Measurements from ENCODE around the gene MFGE8.

DNA sequence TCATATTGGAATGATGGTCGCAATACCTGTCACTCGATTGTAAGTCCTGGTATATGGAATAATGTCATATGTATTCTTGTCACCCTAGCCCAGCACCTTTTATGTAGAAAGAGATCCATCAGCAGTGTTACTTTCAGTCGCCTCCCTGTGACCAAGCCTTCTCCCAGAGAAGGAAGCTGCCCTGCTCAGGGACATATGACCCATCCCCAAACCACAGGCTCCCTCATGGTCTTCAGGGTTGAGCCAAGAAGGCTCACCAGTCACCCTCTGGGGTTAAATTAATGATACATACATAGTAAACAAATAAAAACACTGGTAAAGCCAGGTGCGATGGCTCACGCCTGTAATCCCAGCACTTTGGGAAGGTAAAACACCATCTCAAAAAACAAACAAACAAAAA is 4.6 kb upstream of the MFGE8 start:
- no peak for TF ChIP-seq POLR2A (IDR thresholded peaks at IDR 0.05)
- TF ChIP-seq, protein P1, sequence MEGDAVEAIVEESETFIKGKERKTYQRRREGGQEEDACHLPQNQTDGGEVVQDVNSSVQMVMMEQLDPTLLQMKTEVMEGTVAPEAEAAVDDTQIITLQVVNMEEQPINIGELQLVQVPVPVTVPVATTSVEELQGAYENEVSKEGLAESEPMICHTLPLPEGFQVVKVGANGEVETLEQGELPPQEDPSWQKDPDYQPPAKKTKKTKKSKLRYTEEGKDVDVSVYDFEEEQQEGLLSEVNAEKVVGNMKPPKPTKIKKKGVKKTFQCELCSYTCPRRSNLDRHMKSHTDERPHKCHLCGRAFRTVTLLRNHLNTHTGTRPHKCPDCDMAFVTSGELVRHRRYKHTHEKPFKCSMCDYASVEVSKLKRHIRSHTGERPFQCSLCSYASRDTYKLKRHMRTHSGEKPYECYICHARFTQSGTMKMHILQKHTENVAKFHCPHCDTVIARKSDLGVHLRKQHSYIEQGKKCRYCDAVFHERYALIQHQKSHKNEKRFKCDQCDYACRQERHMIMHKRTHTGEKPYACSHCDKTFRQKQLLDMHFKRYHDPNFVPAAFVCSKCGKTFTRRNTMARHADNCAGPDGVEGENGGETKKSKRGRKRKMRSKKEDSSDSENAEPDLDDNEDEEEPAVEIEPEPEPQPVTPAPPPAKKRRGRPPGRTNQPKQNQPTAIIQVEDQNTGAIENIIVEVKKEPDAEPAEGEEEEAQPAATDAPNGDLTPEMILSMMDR (IDR thresholded peaks at IDR 0.05), result no peak
- no peak for TF ChIP-seq POLR2AphosphoS5 (IDR thresholded peaks at IDR 0.05)
